Fibroblast of lung (primary cell): Measurements from ENCODE around the gene BUD31. TPM values are rescaled to one million over a fixed set of nuclear protein-coding genes. Genes with fewer than 3 reads are reported as not detected.

Source experiments
- DNase-seq, 2 donors: peaks; one replicate each; pipeline versions ENCODE4 v3.0.0 to v3.0.0-alpha.2; 2010; ENCODE audit warnings: low read depth in 2 of 2
- H2AFZ ChIP-seq: 2 replicates; pipeline ENCODE4 v1.5.1; 2012; ENCODE audit warnings: low read length, control low read depth, inconsistent platforms
- H3K27ac ChIP-seq: 2 replicates; pipeline ENCODE4 v1.5.1; 2011; ENCODE audit warnings: low read length, control low read depth; ENCODE audit not compliant: insufficient read depth
- H3K27me3 ChIP-seq: 2 replicates; pipeline ENCODE4 v1.5.1; 2011; ENCODE audit warnings: mild to moderate bottlenecking, low read length; ENCODE audit not compliant: control insufficient read depth, insufficient read depth
- H3K36me3 ChIP-seq: 2 replicates; pipeline ENCODE4 v1.5.1; 2011; ENCODE audit warnings: low read length; ENCODE audit not compliant: control insufficient read depth, insufficient read depth
- H3K4me1 ChIP-seq: 2 replicates; pipeline ENCODE4 v1.5.1; 2011; ENCODE audit warnings: low read length; ENCODE audit not compliant: control insufficient read depth, insufficient read depth; ENCODE audit errors: extremely low read depth
- H3K4me2 ChIP-seq: 2 replicates; pipeline ENCODE4 v1.5.1; 2011; ENCODE audit warnings: low read length, control low read depth; ENCODE audit not compliant: insufficient read depth; ENCODE audit errors: extremely low read depth
- H3K4me3 ChIP-seq, 4 experiments: fragments of 200-600 bp in 1 of 4; sonication (generic) in 1 of 4; replicated peaks in 1 of 4; 2 replicates each; pipeline ENCODE4 v1.5.1; 2011 to 2016; ENCODE audit warnings: low read length in 4 of 4, low read depth in 3 of 4, mild to moderate bottlenecking in 3 of 4, control low read depth in 2 of 4, inconsistent platforms in 1 of 4, mixed read lengths in 1 of 4; ENCODE audit not compliant: insufficient read depth in 1 of 4; ENCODE audit errors: control extremely low read depth in 1 of 4
- H3K79me2 ChIP-seq: 2 replicates; pipeline ENCODE4 v1.5.1; 2012; ENCODE audit warnings: mild to moderate bottlenecking, low read length, inconsistent platforms; ENCODE audit not compliant: control insufficient read depth, insufficient read depth
- H3K9ac ChIP-seq: 2 replicates; pipeline ENCODE4 v1.5.1; 2011; ENCODE audit warnings: mild to moderate bottlenecking, low read length, control low read depth; ENCODE audit not compliant: insufficient read depth
- H3K9me3 ChIP-seq: 2 replicates; pipeline ENCODE4 v1.5.1; 2012; ENCODE audit warnings: low read depth, low read length; ENCODE audit not compliant: control insufficient read depth, insufficient read depth
- H4K20me1 ChIP-seq: 2 replicates; pipeline ENCODE4 v1.5.1; 2011; ENCODE audit warnings: low read length; ENCODE audit not compliant: control insufficient read depth, insufficient read depth; ENCODE audit errors: extremely low read depth
- EZH2 ChIP-seq: IDR thresholded peaks from 2 replicates; pipeline ENCODE4 v1.5.1; 2012; ENCODE audit warnings: low read length, control low read depth, mild to moderate bottlenecking; ENCODE audit errors: missing control alignments
- polyA plus RNA-seq, 2 donors: library from polyadenylated mRNA; depleted of rRNA in 1 of 2; stranded (reverse) in 1 of 2; unstranded in 1 of 2; fragments of >200 nt; gene quantifications; 2 replicates each; pipeline ENCODE4 v1.2.1, GENCODE V29; 2011 to 2012; ENCODE audit warnings: missing spikeins in 1 of 2
- total RNA-seq: library from RNA; depleted of rRNA; stranded (reverse); fragments of >200 nt; gene quantifications from 2 replicates; pipeline ENCODE4 v1.2.1, GENCODE V29; 2014
- TF ChIP-seq, protein P1 (sequence below), 2 donors: IDR thresholded peaks in 1 of 2; conservative IDR thresholded peaks in 1 of 2; 1 replicate in 1 of 2; 2 replicates in 1 of 2; pipeline ENCODE4 v1.5.1; 2011 to 2012; ENCODE audit warnings: low read length in 2 of 2, control low read depth in 1 of 2, inconsistent platforms in 1 of 2, low read depth in 1 of 2, mild to moderate bottlenecking in 1 of 2

The BUD31 gene
- total and polyA plus RNA-seq, 2 donors (not counting 1 experiment from before 2014, with no cell fraction given), result 83.4 to 114 TPM

DNA sequence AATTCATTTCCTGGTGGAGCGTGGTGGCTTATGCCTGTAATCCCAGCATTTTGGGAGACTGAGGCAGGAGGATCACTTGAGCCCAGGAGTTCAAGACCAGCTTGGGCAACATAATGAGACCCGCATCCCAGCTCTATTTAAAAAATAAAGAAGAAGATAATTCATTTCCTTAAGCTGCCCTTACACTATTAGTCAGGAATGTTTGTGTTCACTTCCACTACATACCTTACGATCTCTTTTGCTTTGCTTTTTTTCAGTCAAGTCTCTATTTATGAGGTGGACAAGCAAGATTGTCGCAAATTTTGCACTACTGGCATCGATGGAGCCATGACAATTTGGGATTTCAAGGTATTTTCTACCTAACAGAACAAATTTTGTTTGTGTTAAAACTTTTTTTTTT, 45.5 kb upstream of the BUD31 start:
- Histone ChIP-seq H3K27me3 (no peaks in the 10 kb centered on the region), H2AFZ (no peak overlapping the region), H3K9ac (no peak overlapping the region), H3K27ac (peak overlapping the region; percentile 54), H3K4me1 (no peaks in the 10 kb centered on the region), H3K79me2 (no peaks in the 10 kb centered on the region), H3K4me3 (no peak overlapping the region), H4K20me1 (no peaks in the 10 kb centered on the region), H3K9me3 (no peaks in the 10 kb centered on the region), H3K4me2 (peak overlapping the region; percentile 15), H3K36me3 (peaks cover 18% of the 10 kb centered on the region)
- no peak for TF ChIP-seq EZH2
- TF ChIP-seq, protein P1, sequence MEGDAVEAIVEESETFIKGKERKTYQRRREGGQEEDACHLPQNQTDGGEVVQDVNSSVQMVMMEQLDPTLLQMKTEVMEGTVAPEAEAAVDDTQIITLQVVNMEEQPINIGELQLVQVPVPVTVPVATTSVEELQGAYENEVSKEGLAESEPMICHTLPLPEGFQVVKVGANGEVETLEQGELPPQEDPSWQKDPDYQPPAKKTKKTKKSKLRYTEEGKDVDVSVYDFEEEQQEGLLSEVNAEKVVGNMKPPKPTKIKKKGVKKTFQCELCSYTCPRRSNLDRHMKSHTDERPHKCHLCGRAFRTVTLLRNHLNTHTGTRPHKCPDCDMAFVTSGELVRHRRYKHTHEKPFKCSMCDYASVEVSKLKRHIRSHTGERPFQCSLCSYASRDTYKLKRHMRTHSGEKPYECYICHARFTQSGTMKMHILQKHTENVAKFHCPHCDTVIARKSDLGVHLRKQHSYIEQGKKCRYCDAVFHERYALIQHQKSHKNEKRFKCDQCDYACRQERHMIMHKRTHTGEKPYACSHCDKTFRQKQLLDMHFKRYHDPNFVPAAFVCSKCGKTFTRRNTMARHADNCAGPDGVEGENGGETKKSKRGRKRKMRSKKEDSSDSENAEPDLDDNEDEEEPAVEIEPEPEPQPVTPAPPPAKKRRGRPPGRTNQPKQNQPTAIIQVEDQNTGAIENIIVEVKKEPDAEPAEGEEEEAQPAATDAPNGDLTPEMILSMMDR (conservative IDR thresholded peaks at IDR 0.05 in 1 of 2, IDR thresholded peaks at IDR 0.05 in 1 of 2; ENCODE audit: low read depth in 1 of 2, low read length in 2 of 2), result no peak
- peak in 1 of 2 donors; percentile 57 for DNase-seq

- H3K4me1 ChIP-seq, result no peaks in the 10 kb centered on the region
- no peak for DNase-seq
- TF ChIP-seq, protein P1 (conservative IDR thresholded peaks at IDR 0.05 in 1 of 2, IDR thresholded peaks at IDR 0.05 in 1 of 2; ENCODE audit: low read depth in 1 of 2, low read length in 2 of 2), result peak; percentile 23 to 58
- no peak for TF ChIP-seq EZH2
- no peaks in the 10 kb centered on the region for H3K9me3 ChIP-seq
- H2AFZ ChIP-seq, result no peak overlapping the region
- no peaks in the 10 kb centered on the region for H3K79me2 ChIP-seq
- no peak overlapping the region for H3K4me3 ChIP-seq
- no peak overlapping the region for H3K9ac ChIP-seq
- H3K36me3 ChIP-seq, result peaks cover 20% of the 10 kb centered on the region
- no peaks in the 10 kb centered on the region for H4K20me1 ChIP-seq
- H3K4me2 ChIP-seq, result no peak overlapping the region
- no peaks in the 10 kb centered on the region for H3K27me3 ChIP-seq
- no peak overlapping the region for H3K27ac ChIP-seq
Measured at GRCh38 chr7:99365318-99366141, 43.2 kb upstream of the BUD31 start.

DNA sequence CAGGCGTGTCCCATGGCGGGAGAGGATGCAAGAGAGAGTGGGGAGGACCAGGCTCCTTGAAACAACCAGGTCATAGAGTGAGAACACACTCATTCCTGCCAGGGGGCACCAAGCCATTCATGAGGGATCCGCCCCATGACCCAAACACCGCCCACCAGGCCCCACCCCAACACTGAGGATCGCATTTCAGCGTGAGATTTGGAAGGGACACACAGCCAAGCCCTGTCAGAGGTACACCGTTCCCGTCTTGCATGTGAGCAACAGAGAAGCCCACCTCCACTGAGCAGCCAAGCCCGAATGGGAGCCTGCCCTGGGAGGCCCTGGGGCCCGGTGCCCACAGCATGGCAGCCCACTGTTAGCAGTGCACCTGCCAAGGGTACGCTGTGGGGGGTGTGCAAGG, 42.1 kb upstream of the BUD31 start:
- no peak for TF ChIP-seq EZH2
- TF ChIP-seq, protein P1 (conservative IDR thresholded peaks at IDR 0.05 in 1 of 2, IDR thresholded peaks at IDR 0.05 in 1 of 2; ENCODE audit: low read depth in 1 of 2, low read length in 2 of 2), result no peak
- H3K79me2 ChIP-seq, result no peaks in the 10 kb centered on the region
- H3K9ac ChIP-seq, result no peak overlapping the region

More for the DNA sequence above, 42.1 kb upstream of the BUD31 start:
- Histone ChIP-seq H3K27ac (no peak overlapping the region), H3K9me3 (no peaks in the 10 kb centered on the region), H2AFZ (no peak overlapping the region), H3K4me2 (no peak overlapping the region), H3K27me3 (no peaks in the 10 kb centered on the region), H3K4me3 (no peak overlapping the region), H3K4me1 (no peaks in the 10 kb centered on the region), H4K20me1 (no peaks in the 10 kb centered on the region), H3K36me3 (peaks cover 16% of the 10 kb centered on the region)
- DNase-seq, result no peak
